HFF-Myc (cell line): Measurements from ENCODE around the gene CDH23.

Source experiments
- DNase-seq: peaks from one replicate; pipeline ENCODE4 v3.0.0-alpha.2; 2011; ENCODE audit warnings: low read depth; ENCODE audit errors: extremely low read depth
- H3K4me3 ChIP-seq: replicated peaks from 2 replicates; pipeline ENCODE4 v1.5.1; 2011; ENCODE audit warnings: low read depth, mild to moderate bottlenecking, control low read depth, low read length
- TF ChIP-seq, protein P1 (sequence below): IDR thresholded peaks from 2 replicates; pipeline ENCODE4 v1.5.1; 2012; ENCODE audit warnings: mild to moderate bottlenecking, low read depth, low read length, control low read depth; ENCODE audit errors: missing control alignments

CDH23 gene

DNA sequence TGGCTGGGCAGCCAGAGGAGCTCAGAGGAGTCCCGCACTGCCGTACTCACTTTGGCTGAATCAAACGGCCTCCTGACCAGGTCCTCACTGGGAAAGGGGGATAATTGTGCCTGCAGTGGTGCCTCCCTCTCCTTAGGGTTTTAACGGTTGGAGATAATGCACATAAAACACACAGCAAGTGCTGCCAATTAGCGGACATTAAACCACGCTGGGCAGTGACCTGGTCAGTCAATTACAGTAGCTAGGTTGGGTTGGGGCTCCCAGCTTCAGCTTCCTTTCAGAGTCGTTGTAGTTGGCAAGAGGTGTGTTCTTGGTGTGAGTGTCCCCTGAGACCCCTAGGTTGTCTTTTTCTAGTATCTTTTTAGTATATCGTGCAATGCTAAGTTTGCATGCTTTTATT is 176.2 kb downstream of the CDH23 start:
- TF ChIP-seq, protein P1, sequence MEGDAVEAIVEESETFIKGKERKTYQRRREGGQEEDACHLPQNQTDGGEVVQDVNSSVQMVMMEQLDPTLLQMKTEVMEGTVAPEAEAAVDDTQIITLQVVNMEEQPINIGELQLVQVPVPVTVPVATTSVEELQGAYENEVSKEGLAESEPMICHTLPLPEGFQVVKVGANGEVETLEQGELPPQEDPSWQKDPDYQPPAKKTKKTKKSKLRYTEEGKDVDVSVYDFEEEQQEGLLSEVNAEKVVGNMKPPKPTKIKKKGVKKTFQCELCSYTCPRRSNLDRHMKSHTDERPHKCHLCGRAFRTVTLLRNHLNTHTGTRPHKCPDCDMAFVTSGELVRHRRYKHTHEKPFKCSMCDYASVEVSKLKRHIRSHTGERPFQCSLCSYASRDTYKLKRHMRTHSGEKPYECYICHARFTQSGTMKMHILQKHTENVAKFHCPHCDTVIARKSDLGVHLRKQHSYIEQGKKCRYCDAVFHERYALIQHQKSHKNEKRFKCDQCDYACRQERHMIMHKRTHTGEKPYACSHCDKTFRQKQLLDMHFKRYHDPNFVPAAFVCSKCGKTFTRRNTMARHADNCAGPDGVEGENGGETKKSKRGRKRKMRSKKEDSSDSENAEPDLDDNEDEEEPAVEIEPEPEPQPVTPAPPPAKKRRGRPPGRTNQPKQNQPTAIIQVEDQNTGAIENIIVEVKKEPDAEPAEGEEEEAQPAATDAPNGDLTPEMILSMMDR, result no peak
- no peak for DNase-seq
- H3K4me3 ChIP-seq, result no peak overlapping the region

DNA sequence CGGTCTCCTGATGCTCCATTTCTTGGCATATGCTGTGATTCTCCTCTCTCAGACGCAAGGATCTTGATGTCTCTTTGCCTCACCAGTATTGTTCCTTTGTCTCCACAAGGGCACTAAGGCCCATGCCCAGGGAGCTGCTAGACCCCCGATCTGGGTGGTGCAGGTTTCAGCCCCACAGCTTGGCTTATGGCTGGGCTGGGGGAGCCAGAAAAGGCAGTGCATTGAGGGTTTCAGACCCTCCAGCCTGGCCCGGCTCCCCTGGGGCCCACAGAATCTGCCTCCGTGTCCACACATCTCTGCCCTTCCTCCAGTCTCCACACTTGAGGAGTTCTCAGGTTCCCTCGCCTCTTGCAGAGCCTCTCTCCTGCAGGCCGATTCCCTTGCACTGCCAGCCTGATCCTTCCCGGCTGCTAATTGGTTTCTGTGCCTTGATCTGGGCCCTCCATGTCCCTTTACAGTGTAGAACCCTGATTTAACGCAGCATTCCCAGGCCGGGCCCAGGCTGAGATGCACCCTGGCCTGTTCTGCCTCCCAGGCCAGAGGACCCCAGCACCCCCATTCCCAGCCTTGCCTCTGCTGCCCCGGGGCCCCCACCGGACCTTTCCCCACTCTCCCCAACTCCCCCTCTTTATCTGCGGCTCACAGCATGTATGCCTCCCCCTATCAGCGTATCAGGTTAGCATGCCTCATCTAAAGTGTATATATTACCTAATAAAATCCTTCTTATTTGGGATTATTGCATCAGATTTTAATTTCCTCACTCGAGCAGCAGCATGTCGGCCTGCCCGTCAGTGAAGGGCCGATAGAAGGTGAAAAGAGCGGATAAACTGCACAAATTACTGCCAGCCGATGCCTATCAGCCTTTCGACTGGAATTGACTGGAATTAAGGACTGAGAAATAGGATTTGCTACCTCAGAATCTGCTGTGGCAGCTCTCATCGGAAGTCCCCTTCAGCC is 177.1 kb downstream of the CDH23 start:
- no peak overlapping the region for H3K4me3 ChIP-seq
- TF ChIP-seq, protein P1, result no peak
- DNase-seq, result no peak

DNA sequence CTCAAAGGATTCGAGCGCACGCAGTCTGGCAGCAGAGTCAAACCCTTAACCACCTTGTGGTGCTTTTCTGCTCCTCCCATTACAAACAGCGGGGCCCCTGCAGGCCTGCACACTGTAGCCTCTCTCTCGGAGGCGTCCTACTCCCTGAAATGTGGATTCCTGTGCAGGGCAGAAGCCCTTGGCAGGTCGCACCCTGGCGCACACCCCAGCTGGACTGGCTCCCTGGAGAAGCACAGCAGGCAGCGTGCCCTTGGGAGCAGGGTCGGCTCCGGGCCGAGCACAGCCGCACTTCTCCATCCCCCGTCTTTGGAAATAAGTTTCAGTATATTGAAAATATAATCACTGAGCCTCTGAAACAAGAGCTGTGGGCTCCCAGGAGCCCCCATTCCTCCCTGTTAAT is 178.7 kb downstream of the CDH23 start:
- no peak for DNase-seq
- H3K4me3 ChIP-seq, result no peak overlapping the region
- TF ChIP-seq, protein P1, result no peak

DNA sequence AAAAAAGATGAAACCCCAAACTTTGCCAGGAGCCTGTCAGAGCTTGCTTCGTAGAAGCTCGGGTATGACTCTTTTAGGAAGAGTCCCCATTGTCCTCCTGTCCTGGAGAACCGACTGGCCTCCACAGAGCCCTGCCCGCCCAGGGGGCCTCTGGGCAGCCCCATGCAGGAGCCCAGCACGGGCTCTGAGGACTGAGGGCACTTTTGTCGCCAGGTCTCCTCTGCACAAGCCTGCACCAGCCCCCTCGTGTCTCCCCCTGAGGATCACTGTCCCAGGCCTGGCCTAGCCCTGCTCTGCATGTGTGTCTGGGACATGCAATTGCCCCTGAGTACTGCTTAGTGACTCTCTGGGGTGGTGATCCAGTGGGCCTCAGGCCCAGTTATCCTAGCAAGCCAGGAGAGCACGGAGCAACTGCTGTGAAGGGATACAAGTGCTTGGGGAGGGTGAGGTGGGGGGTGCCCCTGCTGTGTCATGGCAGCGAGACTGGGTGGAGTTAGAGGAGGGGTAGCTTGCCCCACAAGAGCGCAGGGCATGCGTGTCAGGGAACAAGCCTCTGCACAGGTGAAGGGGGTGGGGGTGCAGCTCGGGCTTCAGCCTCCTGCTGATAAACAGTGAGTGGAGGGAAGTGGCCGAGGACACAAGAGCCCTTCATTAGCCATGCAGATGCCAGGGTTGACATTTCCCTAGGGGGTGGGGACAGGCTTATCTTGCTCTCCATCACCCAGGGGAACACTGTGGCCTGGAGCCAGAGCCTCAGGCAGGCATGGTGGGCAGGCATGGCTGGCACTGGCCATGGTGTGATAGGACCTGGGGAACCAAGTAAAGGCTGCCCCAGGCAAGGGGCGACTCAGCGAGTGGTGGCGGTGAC is 179.4 kb downstream of the CDH23 start:
- no peak overlapping the region for H3K4me3 ChIP-seq
- no peak for DNase-seq
- TF ChIP-seq, protein P1, result no peak

DNA sequence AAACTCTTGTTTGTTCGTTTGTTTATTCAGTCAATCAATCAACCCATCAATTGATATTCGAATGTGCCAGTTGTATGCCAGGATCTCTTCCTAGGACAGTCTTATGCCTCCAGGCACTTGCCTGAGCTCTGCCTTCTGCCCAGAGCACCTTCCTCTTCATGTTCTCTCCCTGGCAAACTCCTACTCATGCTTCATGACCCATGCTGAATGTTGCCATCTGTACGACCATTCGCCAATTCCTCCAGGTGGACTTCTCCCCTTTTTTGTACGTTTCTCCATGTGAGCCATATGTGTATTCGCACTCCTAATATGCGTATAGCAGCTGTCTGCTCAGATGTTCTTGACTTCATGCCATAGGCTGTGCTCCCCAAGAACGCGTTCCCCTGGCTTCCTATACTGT is 180.1 kb downstream of the CDH23 start:
- TF ChIP-seq, protein P1, result no peak
- H3K4me3 ChIP-seq, result no peak overlapping the region
- no peak for DNase-seq

DNA sequence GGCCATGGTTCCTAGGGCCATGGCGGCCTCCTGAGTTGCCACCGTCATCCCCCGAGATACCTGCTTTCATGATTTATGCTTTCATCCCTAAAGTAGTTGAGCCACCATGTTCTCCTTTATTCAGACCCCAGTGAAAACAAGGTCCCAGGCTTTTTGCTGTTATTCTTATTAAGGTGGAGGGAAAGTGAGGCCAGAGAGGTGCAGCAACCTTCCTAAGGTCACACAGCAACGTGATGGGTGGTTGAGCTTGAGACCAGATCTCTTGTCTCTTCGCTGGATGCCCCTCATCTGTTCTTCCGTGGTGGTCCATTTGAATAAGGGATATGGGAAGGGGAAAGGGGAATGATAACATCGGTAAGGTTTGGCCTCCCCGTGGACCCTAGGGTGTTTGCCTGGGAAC is 180.6 kb downstream of the CDH23 start:
- H3K4me3 ChIP-seq, result no peak overlapping the region
- TF ChIP-seq, protein P1, result no peak
- no peak for DNase-seq
